GM12878 (cell line): ENCODE data around the gene CWC27. TPM values are rescaled to one million over a fixed set of nuclear protein-coding genes. Genes with fewer than 3 reads are reported as not detected.
A peak's percentile ranks its signal among the peaks of the same experiment; 100 is the strongest.
"Not testable (repeated sequence)": the region's sequence is repeated elsewhere in the genome, so short reads cannot be mapped to it uniquely, and the experiment has no call there.

Experiments used
- ATAC-seq: fragments of 200-7000 bp; cut with Tn5 transposase; 3 replicates; pipeline ENCODE4 v1.9.1; 2020; ENCODE audit warnings: mild to moderate bottlenecking, moderate library complexity
- BruUV-seq: library from RNA; stranded (reverse); fragments of 400-500 nt; replicated peaks from 2 replicates; lab custom pipeline; 2021; lab: Mats Ljungman, UMichigan
- CTCF ChIA-PET: fragments of 300-600 bp; sonication (Branson Sonifier 250); formaldehyde crosslinking; extraction: SDS; loops from one replicate; lab custom pipeline; 2021; ENCODE audit warnings: inconsistent platforms; lab: Yijun Ruan, JAX
- POLR2A ChIA-PET: fragments of 350-600 bp; formaldehyde crosslinking; extraction: SDS; loops from one replicate; lab custom pipeline; 2021; ENCODE audit warnings: inconsistent platforms; lab: Charles Lee
- RAD21 ChIA-PET: fragments of 300-600 bp; sonication (Branson Sonifier 250); formaldehyde crosslinking; loops from one replicate; lab custom pipeline; 2023; ENCODE audit warnings: antibody characterized with exemption; ENCODE audit not compliant: unreplicated experiment; lab: Charles Lee
- SMC1A ChIA-PET: fragments of 300-600 bp; sonication (Branson Sonifier 250); formaldehyde crosslinking; loops from one replicate; lab custom pipeline; 2023; ENCODE audit not compliant: unreplicated experiment, uncharacterized antibody; lab: Charles Lee
- DNase-seq: peaks from one replicate; pipeline ENCODE4 v3.0.0-alpha.2; 2011; ENCODE audit warnings: low read depth, low spot score
- FAIRE-seq: peaks from 3 replicates; lab custom pipeline; 2011; peaks lifted over from hg19 to GRCh38; lab: Jason Lieb, UNC
- H2AFZ ChIP-seq: 2 replicates; pipeline ENCODE4 v1.6.0; 2011; ENCODE audit warnings: low read depth, low read length, control low read depth; ENCODE audit not compliant: control insufficient read depth
- H3K27ac ChIP-seq: 2 replicates; pipeline ENCODE4 v1.5.1; 2011; ENCODE audit warnings: control low read depth; ENCODE audit not compliant: control insufficient read depth, insufficient read depth
- H3K27me3 ChIP-seq, 2 experiments: replicated peaks in 1 of 2; 2 replicates each; pipeline versions ENCODE4 v1.6.0 to v1.6.1; 2011; ENCODE audit warnings: low read length in 1 of 2; ENCODE audit not compliant: control insufficient read depth in 2 of 2, insufficient read depth in 2 of 2
- H3K36me3 ChIP-seq, 2 experiments: 2 replicates each; pipeline ENCODE4 v1.5.1; 2011; ENCODE audit warnings: low read length in 1 of 2; ENCODE audit not compliant: control insufficient read depth in 2 of 2, insufficient read depth in 2 of 2
- H3K4me1 ChIP-seq: 2 replicates; pipeline ENCODE4 v1.6.1; 2011; ENCODE audit warnings: mild to moderate bottlenecking, low read length, moderate library complexity, mixed read lengths; ENCODE audit not compliant: control insufficient read depth, insufficient read depth
- H3K4me2 ChIP-seq: 2 replicates; pipeline ENCODE4 v1.6.0; 2011; ENCODE audit warnings: control low read depth; ENCODE audit not compliant: control insufficient read depth, insufficient read depth
- H3K4me3 ChIP-seq: fragments of 200-600 bp; sonication (generic); 2 replicates; pipeline ENCODE4 v1.5.1; 2016
- H3K79me2 ChIP-seq: 2 replicates; pipeline ENCODE4 v1.6.0; 2011; ENCODE audit warnings: low read length; ENCODE audit not compliant: control insufficient read depth, insufficient read depth
- H3K9ac ChIP-seq: 2 replicates; pipeline ENCODE4 v1.8.0; 2011; ENCODE audit warnings: low read length, control low read depth, mixed read lengths; ENCODE audit not compliant: control insufficient read depth, insufficient read depth
- H3K9me3 ChIP-seq: replicated peaks from 3 replicates; pipeline ENCODE4 v1.5.1; 2011; ENCODE audit warnings: mild to moderate bottlenecking, low read length; ENCODE audit not compliant: control insufficient read depth, insufficient read depth
- H4K20me1 ChIP-seq: 2 replicates; pipeline ENCODE4 v1.6.0; 2011; ENCODE audit not compliant: control insufficient read depth, insufficient read depth
- BCL11A ChIP-seq: IDR thresholded peaks from 2 replicates; pipeline ENCODE4 v1.6.1; 2011; ENCODE audit warnings: low read depth, low read length
- EED ChIP-seq: sonication (generic); IDR thresholded peaks from 2 replicates; pipeline ENCODE4 v1.6.1; 2016; ENCODE audit warnings: antibody characterized with exemption, low read depth
- NFYB ChIP-seq: IDR thresholded peaks from 2 replicates; pipeline ENCODE4 v1.6.1; 2011; ENCODE audit warnings: low read depth, mild to moderate bottlenecking, low read length, improper control_type of control experiment, moderate library complexity; ENCODE audit not compliant: insufficient read depth
- REST ChIP-seq: IDR thresholded peaks from 2 replicates; pipeline ENCODE4 v1.6.1; 2012; ENCODE audit warnings: mild to moderate bottlenecking, low read depth, low read length
- SPI1 ChIP-seq: IDR thresholded peaks from 2 replicates; pipeline ENCODE4 v1.6.1; 2011; ENCODE audit warnings: low read depth, mild to moderate bottlenecking, low read length, moderate library complexity, borderline replicate concordance; ENCODE audit not compliant: insufficient read depth
- WGBS: methylation state at CpG from one replicate; pipeline ENCODE4 v1.1.6; 2016; ENCODE audit warnings: low lambda C conversion rate; ENCODE audit not compliant: insufficient replicate concordance, insufficient coverage; ENCODE audit errors: missing lambda C conversion rate; 5-methylcytosine and 5-hydroxymethylcytosine counted together
- in situ Hi-C: fragments of 300-500 bp; cut with MboI; formaldehyde crosslinking; loops from 9 replicates; pipeline ENCODE4 v1.14.3; 2018; ENCODE audit warnings: mixed read lengths
- intact Hi-C: fragments of 100-400 bp; cut with micrococcal nuclease; formaldehyde crosslinking; loops from one replicate; pipeline ENCODE4 v1.14.2; 2022; ENCODE audit not compliant: unreplicated experiment
- polyA plus RNA-seq, 11 experiments: library from polyadenylated mRNA; depleted of rRNA in 4 of 11; unstranded in 6 of 11; stranded (reverse) in 5 of 11; fragments of >200 nt; fragmentation: Nextera tagmentation in 4 of 11; fragmentation: Illumina TruSeq in 1 of 11; extraction: Ambion mirVana in 4 of 11; extraction: Trizol in 1 of 11; gene quantifications; 1 replicate in 1 of 11; 2 replicates in 10 of 11; pipeline versions ENCODE4 v1.2.1 to v1.2.3, GENCODE V29; 2011 to 2016; ENCODE audit warnings: inconsistent platforms in 2 of 11, missing spikeins in 2 of 11, low read depth in 1 of 11
- total RNA-seq, 4 experiments: library from RNA; depleted of rRNA in 3 of 4; stranded (reverse); fragments of >200 nt in 3 of 4; fragmentation: Illumina TruSeq in 1 of 4; extraction: Trizol in 1 of 4; gene quantifications; 2 replicates each; pipeline versions ENCODE4 v1.2.1 to v1.2.3, GENCODE V29; 2013 to 2021
- TF ChIP-seq, protein P1 (sequence below): IDR thresholded peaks from 2 replicates; pipeline ENCODE4 v1.6.1; 2012; ENCODE audit warnings: low read length, inconsistent platforms

CWC27 gene
- total and polyA plus RNA-seq, 10 of the 15 experiments (the other 5 are each of a cell fraction or from before 2014, with no cell fraction given): 21.7 to 61.9 (median 47.0) TPM

- H3K27ac ChIP-seq, H3K9ac ChIP-seq, DNase-seq, H3K9me3 ChIP-seq, H3K4me3 ChIP-seq, RAD21 ChIA-PET, CTCF ChIA-PET, H3K36me3 ChIP-seq, in situ Hi-C loops, intact Hi-C loops, FAIRE-seq, H4K20me1 ChIP-seq, BruUV-seq, H3K4me2 ChIP-seq, SMC1A ChIA-PET, H2AFZ ChIP-seq, H3K27me3 ChIP-seq, ATAC-seq, POLR2A ChIA-PET, H3K4me1 ChIP-seq, H3K79me2 ChIP-seq: not testable (repeated sequence)
- TF ChIP-seq SPI1: peak; percentile 56; the same call in 1 of the 2 replicates
Measured at GRCh38 chr5:64907399-64907798, 138.7 kb downstream of the CWC27 start.

- ChIA-PET POLR2A (no interaction called here), CTCF (no interaction called here), SMC1A (no interaction called here), RAD21 (no interaction called here)
- no peak overlapping the region for H3K4me2 ChIP-seq
- H3K4me3 ChIP-seq: no peak overlapping the region
- H4K20me1 ChIP-seq: no peaks in the 10 kb centered on the region
- H3K79me2 ChIP-seq: no peaks in the 10 kb centered on the region
- no peak overlapping the region for H2AFZ ChIP-seq
- no peak for TF ChIP-seq EED
- no peak for TF ChIP-seq NFYB
- no peak for TF ChIP-seq REST
- TF ChIP-seq, protein P1, sequence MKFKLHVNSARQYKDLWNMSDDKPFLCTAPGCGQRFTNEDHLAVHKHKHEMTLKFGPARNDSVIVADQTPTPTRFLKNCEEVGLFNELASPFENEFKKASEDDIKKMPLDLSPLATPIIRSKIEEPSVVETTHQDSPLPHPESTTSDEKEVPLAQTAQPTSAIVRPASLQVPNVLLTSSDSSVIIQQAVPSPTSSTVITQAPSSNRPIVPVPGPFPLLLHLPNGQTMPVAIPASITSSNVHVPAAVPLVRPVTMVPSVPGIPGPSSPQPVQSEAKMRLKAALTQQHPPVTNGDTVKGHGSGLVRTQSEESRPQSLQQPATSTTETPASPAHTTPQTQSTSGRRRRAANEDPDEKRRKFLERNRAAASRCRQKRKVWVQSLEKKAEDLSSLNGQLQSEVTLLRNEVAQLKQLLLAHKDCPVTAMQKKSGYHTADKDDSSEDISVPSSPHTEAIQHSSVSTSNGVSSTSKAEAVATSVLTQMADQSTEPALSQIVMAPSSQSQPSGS: no peak
- TF ChIP-seq BCL11A: no peak
- no peak for FAIRE-seq
- H3K36me3 ChIP-seq: no peaks in the 10 kb centered on the region
- no peaks in the 10 kb centered on the region for H3K4me1 ChIP-seq
- in situ Hi-C loops (no loop called here), intact Hi-C loops (no loop called here)
- DNase-seq: no peak
- no peaks in the 10 kb centered on the region for H3K27me3 ChIP-seq
- H3K9me3 ChIP-seq: peaks cover 1% of the 10 kb centered on the region; the same call in 1 of the 3 replicates
- 98% methylated on average over 5 of the region's 5 CpGs for WGBS
- H3K27ac ChIP-seq: no peak overlapping the region
- no peak overlapping the region for H3K9ac ChIP-seq
- no peak for ATAC-seq
- no TSS peak for BruUV-seq
Measured at GRCh38 chr5:64914396-64914795, 145.7 kb downstream of the CWC27 start.
